Mucosa of stomach (tissue), 1 donor: ENCODE results near the gene GLRX5.

Experiments
- H3K27me3 ChIP-seq: one replicate; pipeline ENCODE4 v1.7.0; 2013; ENCODE audit warnings: mild to moderate bottlenecking, low read length; ENCODE audit not compliant: control insufficient read depth, insufficient read depth
- H3K36me3 ChIP-seq: one replicate; pipeline ENCODE4 v1.7.0; 2013; ENCODE audit warnings: low read length; ENCODE audit not compliant: control insufficient read depth, insufficient read depth
- H3K4me1 ChIP-seq: one replicate; pipeline ENCODE4 v1.7.0; 2013; ENCODE audit warnings: mild to moderate bottlenecking, low read length; ENCODE audit not compliant: control insufficient read depth, insufficient read depth
- H3K4me3 ChIP-seq: one replicate; pipeline ENCODE4 v1.7.0; 2013; ENCODE audit warnings: low read length
- H3K9ac ChIP-seq: one replicate; pipeline ENCODE4 v1.7.0; 2013; ENCODE audit warnings: mild to moderate bottlenecking, low read length, moderate library complexity
- H3K9me3 ChIP-seq: one replicate; pipeline ENCODE4 v1.7.0; 2013; ENCODE audit warnings: mild to moderate bottlenecking, low read length, moderate library complexity; ENCODE audit not compliant: control insufficient read depth
- donor health status: Pancreatic carcinoma.

The GLRX5 gene

GRCh38 chr14:95534299-95535225, at the start of gene GLRX5:
GLRX5 (plus strand) TSS chr14:95535050; CDS start chr14:95535090, 40 bp downstream.
- no peaks in the 10 kb centered on the region for H3K9me3 ChIP-seq
- no peaks in the 10 kb centered on the region for H3K27me3 ChIP-seq
- peak within 1 kb of the TSS; percentile 78 for H3K9ac ChIP-seq
- H3K4me1 ChIP-seq, result peaks cover 42% of the 10 kb centered on the region
- peak within 1 kb of the TSS; percentile 74 for H3K4me3 ChIP-seq
- H3K36me3 ChIP-seq, result no peaks in the 10 kb centered on the region

GRCh38 chr14:95485222-95485819, 49.5 kb upstream of the GLRX5 start:
- no peaks in the 10 kb centered on the region for H3K36me3 ChIP-seq
- no peaks in the 10 kb centered on the region for H3K9me3 ChIP-seq
- H3K27me3 ChIP-seq, result no peaks in the 10 kb centered on the region
- no peak overlapping the region for H3K9ac ChIP-seq
- H3K4me3 ChIP-seq, result no peak overlapping the region
- peaks cover 47% of the 10 kb centered on the region for H3K4me1 ChIP-seq

- Histone ChIP-seq H3K27me3 (no peaks in the 10 kb centered on the region), H3K9ac (no peak overlapping the region), H3K4me1 (peaks cover 49% of the 10 kb centered on the region), H3K9me3 (no peaks in the 10 kb centered on the region), H3K4me3 (no peak overlapping the region), H3K36me3 (no peaks in the 10 kb centered on the region)
These were observed 47.8 kb upstream of the GLRX5 start for GRCh38 chr14:95486875-95487668.

- Histone ChIP-seq H3K4me1 (peaks cover 45% of the 10 kb centered on the region), H3K9me3 (no peaks in the 10 kb centered on the region), H3K9ac (no peak overlapping the region), H3K4me3 (no peak overlapping the region), H3K36me3 (no peaks in the 10 kb centered on the region), H3K27me3 (no peaks in the 10 kb centered on the region)
These were observed 47.2 kb upstream of the GLRX5 start for GRCh38 chr14:95487669-95488084.

GRCh38 chr14:95488376-95489213, 46.3 kb upstream of the GLRX5 start:
- no peaks in the 10 kb centered on the region for H3K9me3 ChIP-seq
- H3K9ac ChIP-seq, result no peak overlapping the region
- H3K27me3 ChIP-seq, result no peaks in the 10 kb centered on the region
- H3K36me3 ChIP-seq, result no peaks in the 10 kb centered on the region
- H3K4me1 ChIP-seq, result peaks cover 36% of the 10 kb centered on the region
- no peak overlapping the region for H3K4me3 ChIP-seq

GRCh38 chr14:95489214-95490137, 45.4 kb upstream of the GLRX5 start:
- no peak overlapping the region for H3K9ac ChIP-seq

GRCh38 chr14:95490138-95490509, 44.7 kb upstream of the GLRX5 start:
- Histone ChIP-seq H3K4me1 (peaks cover 21% of the 10 kb centered on the region), H3K4me3 (no peak overlapping the region), H3K9ac (no peak overlapping the region), H3K27me3 (no peaks in the 10 kb centered on the region), H3K9me3 (no peaks in the 10 kb centered on the region), H3K36me3 (no peaks in the 10 kb centered on the region)

More at GRCh38 chr14:95489214-95490137, 45.4 kb upstream of the GLRX5 start:
- Histone ChIP-seq H3K27me3 (no peaks in the 10 kb centered on the region), H3K36me3 (no peaks in the 10 kb centered on the region), H3K4me3 (no peak overlapping the region), H3K4me1 (peaks cover 27% of the 10 kb centered on the region), H3K9me3 (no peaks in the 10 kb centered on the region)

- Histone ChIP-seq H3K4me1 (peaks cover 20% of the 10 kb centered on the region), H3K27me3 (no peaks in the 10 kb centered on the region), H3K36me3 (no peaks in the 10 kb centered on the region), H3K9ac (no peak overlapping the region), H3K9me3 (no peaks in the 10 kb centered on the region), H3K4me3 (no peak overlapping the region)
These were observed 44.0 kb upstream of the GLRX5 start for GRCh38 chr14:95490727-95491451.

- Histone ChIP-seq H3K9ac (no peak overlapping the region), H3K27me3 (no peaks in the 10 kb centered on the region), H3K36me3 (no peaks in the 10 kb centered on the region), H3K4me1 (peaks cover 27% of the 10 kb centered on the region), H3K9me3 (no peaks in the 10 kb centered on the region), H3K4me3 (no peak overlapping the region)
These were observed 42.8 kb upstream of the GLRX5 start for GRCh38 chr14:95491936-95492608.

- Histone ChIP-seq H3K4me1 (peaks cover 31% of the 10 kb centered on the region), H3K9me3 (no peaks in the 10 kb centered on the region), H3K9ac (no peak overlapping the region), H3K36me3 (no peaks in the 10 kb centered on the region), H3K27me3 (no peaks in the 10 kb centered on the region), H3K4me3 (no peak overlapping the region)
These were observed 41.3 kb upstream of the GLRX5 start for GRCh38 chr14:95493503-95493902.
